Cortex of kidney (tissue), 1 donor: Measurements from ENCODE around the gene USP22.
"Not testable (repeated sequence)": the region's sequence is repeated elsewhere in the genome, so short reads cannot be mapped to it uniquely, and the experiment has no call there.

Source experiments
- DNase-seq: peaks from one replicate; lab custom pipeline; 2025; lab: John Stamatoyannopoulos, UW

USP22 gene

DNA sequence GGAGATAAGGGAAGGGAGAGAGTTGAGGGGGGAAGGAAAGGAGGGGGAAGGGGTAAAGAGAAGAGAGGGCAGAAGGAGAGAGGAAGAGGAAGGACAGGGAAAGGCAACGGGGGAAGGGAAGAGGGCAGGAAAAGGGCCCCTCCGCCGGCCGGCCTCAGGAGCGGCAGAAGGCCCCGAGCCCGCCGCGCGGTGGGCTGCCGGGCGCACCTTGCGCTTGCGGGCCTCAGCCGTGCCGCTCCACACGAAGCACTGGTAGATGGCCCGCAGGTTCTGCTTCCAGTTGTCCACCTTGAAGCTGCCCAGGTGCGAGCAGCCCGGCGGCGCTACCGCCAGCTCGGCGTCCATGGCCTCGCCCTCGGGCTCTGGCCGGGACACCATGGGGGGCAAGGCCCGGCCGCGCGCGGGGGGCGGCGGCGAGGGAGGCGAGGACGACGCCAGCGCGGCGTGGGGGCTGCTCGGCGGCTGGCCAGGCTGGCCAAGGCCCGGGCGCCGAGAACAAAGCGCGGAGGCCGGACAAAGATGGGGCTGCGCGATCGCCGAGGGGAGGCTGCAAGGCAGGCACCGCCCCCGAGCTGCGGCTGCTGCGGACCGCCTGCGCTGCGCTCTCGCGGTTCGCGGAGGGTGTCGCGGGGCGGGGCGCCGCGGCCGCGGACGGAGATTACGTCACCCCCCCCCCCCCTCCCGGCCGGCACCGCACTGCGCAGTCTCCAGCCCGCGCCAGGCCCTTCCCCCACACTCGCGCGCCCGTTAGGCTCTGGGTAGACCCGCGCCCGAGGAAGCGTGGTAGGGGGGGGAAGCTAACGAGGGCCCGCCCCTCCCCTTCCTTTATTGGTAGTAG lies at the start of gene USP22:
Gene USP22 (minus strand): TSS at position 554 of the 838 bp plus-strand sequence. CDS start 176 bp downstream, at position 378.
- no peak for DNase-seq

DNA sequence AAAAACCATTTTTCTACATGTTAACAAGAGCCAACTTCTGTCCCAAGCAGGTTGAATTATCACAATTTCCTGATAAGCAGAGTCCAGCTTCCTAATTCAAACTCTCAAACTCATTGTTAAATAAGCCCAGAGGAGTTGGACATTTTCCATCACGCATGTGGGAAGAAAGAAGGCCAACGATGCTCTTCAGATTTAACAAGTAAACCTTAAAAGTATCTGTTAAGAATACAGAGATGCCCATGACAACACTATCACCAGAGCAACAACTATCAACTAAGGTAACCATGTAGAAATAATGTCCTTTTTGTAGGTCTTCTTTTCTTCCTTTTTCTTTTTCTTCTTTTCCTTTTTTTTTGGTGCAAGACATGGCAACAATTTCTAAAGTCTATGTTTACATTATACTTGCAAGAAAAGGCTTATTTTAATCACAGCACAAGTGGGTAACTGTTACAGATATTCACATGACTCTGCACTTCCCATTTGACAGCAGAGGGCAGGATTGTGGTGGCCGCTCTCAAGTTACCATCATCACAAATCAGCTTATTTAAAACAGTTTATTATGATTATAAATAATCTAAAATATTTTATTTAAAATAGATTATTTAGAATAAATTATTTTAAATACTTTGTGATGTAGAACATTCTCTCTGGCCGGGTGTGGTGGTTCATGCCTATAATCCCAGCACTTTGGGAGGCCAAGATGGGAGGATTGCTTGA lies 48.2 kb upstream of the USP22 start:
- no peak for DNase-seq

DNA sequence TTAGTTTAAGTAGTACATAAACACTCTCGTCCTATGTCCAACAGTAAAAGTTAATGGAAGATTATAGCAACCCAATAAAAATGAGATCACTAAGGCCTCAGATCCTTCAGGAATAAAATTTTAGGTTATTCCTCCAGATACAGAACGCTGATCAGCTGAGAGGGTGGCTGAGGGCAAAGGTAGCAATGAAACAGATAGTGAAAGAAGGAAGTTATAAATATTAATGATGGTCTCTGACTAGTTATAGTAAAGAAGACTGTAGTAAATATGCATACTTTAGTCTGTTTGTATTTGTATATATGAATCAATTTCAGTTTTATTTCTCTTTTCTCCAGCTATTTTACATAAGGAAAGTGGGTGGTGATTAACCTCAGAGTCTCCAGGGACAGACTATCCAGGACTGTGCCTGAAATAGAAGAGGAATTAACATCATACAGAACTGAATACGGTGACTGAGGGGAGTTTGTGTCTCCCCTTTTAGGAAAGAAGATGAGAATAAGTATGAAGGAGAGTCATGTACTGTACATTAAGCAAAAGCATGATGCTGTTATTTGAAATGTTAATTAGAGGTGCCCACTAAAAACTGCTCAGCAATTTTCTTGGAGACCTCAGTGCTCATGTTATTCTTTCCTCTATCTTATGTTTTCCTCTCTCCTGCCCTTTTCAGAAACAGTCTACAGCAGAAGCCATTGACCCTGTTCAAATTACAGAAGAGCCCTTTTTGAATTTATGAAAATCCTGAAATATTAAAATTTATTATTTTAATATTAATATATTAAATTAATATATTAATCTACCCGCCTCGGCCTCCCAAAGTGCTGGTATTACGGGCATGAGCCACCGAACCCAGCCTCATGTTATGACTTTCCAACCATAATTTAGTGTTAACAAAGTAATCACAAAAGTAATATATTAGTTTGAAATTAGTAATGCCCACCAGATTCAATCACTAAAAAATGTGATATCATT lies 47.4 kb upstream of the USP22 start:
- no peak for DNase-seq

DNA sequence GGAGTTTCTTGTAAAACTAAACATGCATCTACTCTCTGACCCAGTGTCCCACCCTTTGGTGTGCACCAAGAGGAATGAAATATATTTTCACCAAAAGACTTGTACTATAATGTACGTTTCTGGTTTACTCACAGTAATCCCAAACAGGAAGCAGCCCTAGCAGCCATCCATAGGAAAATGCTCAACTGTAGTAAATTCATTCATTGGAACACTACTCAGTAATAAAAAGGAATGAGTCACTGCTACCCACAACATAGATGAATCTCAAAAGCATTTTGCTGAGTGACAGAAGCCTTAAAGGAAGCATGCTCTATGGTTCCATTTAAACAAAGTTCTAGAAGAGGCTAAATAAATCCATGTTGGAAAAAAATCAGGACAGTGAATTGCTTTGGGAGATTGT lies 46.3 kb upstream of the USP22 start:
- DNase-seq: no peak

DNA sequence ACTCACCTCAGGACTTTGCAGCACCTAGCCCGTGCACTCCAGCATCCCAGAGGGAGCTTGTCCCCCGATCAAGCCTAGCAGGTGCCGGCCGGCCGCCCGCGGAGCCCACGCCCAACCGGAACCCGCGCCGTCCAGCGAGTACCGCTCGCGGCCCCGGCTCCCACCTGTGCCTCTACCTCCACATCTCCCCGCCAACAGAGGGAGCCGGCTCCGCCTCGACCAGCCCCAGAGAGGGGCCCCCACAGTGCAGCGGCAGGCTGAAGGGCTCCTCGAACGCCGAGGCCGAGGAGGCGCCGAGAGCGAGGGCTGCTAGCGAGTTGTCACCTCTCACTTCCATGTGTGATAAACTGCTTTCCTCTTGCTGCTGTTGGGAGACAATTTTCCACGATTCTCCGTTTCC lies 42.9 kb upstream of the USP22 start:
- no peak for DNase-seq

GRCh38 chr17:21085280-21085679 lies 42.5 kb upstream of the USP22 start:
- DNase-seq: not testable (repeated sequence)

DNA sequence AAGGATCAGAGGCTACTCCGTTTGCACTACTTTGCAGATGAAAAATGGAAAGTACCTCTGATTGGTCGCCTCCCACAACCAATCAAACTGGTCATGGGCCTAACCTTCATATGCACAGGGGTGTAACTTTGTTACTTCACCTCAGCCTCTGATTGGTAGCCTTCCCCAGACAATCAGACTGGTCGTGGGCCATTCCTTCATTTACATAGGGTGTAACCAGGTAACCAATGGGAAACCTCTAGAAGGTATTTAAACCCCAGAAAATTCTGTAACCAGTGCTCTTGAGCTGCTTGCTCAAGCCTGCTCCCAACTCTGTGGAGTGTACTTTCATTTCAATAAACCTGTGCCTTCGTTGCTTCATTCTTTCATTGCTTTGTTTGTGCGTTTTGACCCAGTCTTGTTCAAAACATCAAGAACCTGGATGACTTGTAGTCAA lies 39.2 kb upstream of the USP22 start:
- DNase-seq: no peak

GRCh38 chr17:21079196-21079595 lies 36.4 kb upstream of the USP22 start:
- DNase-seq: no peak

DNA sequence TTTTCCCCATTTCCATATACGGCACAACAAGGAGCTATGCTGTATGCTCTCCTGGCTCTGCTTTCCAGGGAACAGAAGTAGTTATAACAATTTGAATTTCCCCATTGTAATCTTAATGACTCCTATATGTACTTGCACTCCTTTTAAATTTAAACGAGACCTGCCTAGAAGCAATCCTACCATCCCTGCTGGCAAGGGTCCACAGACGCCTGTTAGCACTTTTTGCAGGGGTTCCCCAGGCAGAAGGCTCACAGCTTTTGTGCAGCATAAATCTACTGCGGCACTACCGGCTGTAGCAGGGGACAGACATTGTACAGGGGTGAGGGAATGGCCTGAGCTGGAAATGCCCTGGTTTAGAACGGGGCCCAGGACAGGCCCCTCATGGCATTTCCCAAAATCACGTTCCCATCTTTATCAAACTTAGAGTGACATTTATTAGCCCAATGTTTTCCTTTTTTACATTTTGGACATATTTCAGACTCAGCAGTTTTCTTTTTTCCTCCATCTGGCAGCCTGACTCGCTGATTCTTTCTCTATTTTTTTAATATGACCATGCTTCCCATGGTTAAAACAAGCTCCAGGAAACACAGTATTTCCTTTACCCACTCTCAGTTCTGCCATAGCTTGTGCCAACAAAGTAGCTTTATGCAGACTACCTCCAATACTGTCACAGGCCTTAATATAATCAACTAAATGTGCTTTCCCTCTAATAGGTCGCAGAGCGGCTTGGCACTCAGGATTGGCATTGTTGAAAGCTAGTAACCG lies 35.4 kb upstream of the USP22 start:
- no peak for DNase-seq

- DNase-seq: no peak
These were observed 34.5 kb upstream of the USP22 start for GRCh38 chr17:21077281-21077680.

DNA sequence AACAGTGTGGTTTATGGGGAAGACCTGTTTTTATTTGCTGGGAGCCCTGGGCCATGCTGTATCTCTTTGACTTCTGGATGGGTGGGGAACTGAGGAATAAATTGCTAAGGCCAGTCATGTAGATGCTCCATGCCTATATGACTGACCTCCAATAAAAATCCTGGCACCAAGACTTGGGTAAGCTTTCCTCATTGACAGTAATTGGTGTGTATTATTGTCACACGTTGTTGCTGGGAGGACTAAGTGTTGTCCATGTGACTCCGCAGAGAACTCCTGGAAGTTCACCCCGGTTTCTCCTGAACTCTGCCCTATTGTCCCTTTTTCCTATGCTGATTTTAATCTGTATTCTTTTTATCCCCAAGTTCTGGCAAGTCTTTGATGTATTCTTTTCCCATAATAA lies 33.4 kb upstream of the USP22 start:
- DNase-seq: no peak

DNA sequence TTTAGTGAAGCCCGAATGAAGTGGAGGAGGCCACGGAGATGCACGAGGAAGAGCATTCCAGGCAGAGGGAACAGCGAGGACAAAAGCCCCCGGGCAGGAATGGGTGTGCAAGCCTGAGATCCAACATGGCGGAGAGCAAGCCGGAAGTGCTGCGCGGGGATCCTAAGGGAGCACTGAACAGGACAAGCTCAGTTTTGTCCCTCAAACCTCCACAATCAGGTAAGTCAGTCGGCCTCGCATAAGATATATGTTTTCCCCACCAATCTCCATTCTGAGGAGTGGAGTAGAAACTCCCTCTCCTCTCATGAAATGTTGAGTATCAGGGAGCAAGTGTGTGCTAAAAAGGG lies 32.9 kb upstream of the USP22 start:
- no peak for DNase-seq

DNA sequence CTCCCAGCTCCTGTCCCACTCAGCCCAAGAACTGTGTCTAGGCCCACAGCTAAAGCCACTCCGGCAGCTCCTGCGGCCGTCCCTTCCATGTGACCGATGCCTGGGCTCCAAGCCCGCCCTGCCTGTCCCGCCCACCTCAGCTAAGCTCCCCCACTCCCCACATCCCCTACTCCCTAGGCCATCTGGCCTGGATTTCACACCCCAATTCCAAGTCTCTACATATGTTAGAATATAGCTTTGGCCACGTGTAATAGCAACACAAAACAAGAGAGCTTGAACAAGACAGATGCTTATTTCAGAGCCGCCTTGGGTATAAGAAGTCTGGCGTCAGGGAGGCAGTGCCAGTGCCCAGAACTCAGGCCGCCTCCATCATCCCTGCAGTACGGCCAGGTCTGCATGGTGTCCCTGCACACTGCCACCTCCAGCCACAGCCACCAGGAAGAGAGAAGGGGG lies 30.0 kb upstream of the USP22 start:
- DNase-seq: no peak

- DNase-seq: no peak
These were observed 23.6 kb upstream of the USP22 start for GRCh38 chr17:21066394-21066793.

DNA sequence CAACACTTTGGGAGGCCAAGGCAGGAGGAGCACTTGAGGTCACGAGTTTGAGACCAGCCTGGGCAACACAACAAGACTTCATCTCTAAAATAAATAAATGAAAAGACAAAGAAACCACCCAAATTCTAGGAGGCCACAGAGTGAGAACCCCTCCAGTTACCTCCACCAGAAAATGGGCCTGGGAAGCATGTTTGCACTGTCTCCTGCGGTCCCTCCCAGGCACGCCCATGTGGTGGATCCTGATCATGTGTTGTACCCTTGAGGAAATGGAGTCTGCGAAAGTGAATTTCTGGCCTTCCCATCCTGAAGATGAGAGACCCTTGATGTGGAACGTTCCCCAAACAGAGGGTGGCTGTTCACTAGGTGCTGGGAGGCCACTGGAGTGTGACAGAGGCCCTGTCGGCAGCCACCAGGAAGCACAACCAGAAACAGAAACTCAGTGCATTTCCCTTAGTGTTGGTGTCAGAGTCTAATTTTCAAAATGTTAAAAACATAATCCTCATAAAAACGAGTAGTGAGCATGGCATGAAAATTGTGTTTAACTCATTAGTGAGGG lies 19.2 kb upstream of the USP22 start:
- no peak for DNase-seq

GRCh38 chr17:21061158-21061835 lies 18.5 kb upstream of the USP22 start:
- DNase-seq: no peak

GRCh38 chr17:21059761-21060160 lies 16.9 kb upstream of the USP22 start:
- no peak for DNase-seq

DNA sequence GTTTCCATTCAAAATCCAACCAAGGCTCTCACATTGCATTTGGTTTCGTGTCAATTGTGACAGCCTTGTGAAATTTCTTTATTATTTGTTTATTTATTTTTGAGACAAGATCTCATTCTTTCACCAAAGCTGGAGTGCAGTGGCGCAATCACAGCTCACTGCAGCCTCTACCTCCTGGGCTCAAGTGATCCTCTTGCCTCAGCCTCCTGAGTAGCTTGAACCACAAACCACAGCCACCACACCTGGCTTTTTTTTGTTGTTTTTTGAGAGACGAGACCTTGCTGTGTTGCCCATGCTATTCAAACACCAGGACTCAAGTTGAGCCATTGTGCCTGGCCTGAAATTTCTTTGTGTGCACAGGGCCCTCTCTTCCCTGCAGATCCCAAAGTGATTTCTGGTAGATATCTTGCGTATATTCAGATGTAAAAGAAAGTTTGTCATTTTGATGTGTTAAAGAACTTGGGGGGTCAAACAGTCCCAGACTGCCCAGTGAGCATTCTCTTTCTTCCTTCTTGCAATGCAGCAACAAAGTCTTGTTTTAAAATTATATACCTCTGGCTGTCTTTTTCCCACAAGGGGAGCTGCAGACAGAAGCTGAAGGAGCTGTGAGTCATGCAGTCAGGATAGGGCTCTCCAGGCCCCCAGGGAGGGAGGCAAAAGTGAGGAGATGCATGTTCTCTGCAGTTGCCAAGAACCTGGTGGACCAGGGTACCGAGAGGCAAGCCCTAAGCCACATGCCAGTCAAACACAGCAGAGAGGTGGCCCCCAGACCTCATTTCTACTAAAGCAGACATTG lies 15.5 kb upstream of the USP22 start:
- no peak for DNase-seq

GRCh38 chr17:21053056-21053455 lies 10.2 kb upstream of the USP22 start:
- DNase-seq: not testable (repeated sequence)

DNA sequence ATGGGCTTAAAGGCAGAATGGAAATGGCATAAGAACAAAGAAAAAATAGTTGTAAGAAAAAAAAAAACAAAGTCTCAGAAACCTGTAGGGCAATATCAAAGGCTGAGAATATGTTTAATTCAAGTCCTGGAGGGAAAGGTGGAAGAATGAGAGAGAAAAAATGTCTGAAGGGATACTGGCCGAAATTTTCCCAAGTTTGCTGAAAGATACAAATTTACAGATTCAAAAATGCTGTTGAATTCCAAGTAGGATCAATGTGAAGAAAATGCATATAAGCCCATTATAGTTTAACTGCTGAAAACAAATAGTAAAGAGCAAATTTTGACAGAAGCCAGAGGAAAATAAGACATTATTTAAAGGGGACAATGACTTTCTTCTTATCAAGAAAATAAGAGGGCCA lies 6.6 kb upstream of the USP22 start:
- DNase-seq: no peak
